ENCODE data around the gene UACA. TPM values are rescaled to one million over a fixed set of nuclear protein-coding genes. Genes with fewer than 3 reads are reported as not detected.
"Not testable (repeated sequence)": the region's sequence is repeated elsewhere in the genome, so short reads cannot be mapped to it uniquely, and the experiment has no call there.

UACA gene
- total RNA-seq, 1 donor from 2014 or later, result 0.68 TPM

- H3K27me3 Mint-ChIP-seq, result peaks cover 14% of the 10 kb centered on the region
- H3K36me3 Mint-ChIP-seq (ENCODE audit: low read depth), result no peaks in the 10 kb centered on the region
- H3K27ac Mint-ChIP-seq, result no peak overlapping the region
- no peak overlapping the region for H3K4me3 Mint-ChIP-seq
- no peak for DNase-seq
- H3K4me1 Mint-ChIP-seq, result peaks cover 18% of the 10 kb centered on the region
- no peaks in the 10 kb centered on the region for H3K9me3 Mint-ChIP-seq
- intact Hi-C loops (cut with micrococcal nuclease), result no loop called here
These were observed 94.3 kb downstream of the UACA start for GRCh38 chr15:70669006-70669602.

GRCh38 chr15:70665599-70665998, 97.8 kb downstream of the UACA start:
- H3K27ac Mint-ChIP-seq, result no peak overlapping the region
- H3K4me3 Mint-ChIP-seq, result no peak overlapping the region
- H3K36me3 Mint-ChIP-seq (ENCODE audit: low read depth), result no peaks in the 10 kb centered on the region
- intact Hi-C loops (cut with micrococcal nuclease), result no loop called here
- peaks cover 15% of the 10 kb centered on the region for H3K27me3 Mint-ChIP-seq
- H3K9me3 Mint-ChIP-seq, result no peaks in the 10 kb centered on the region
- H3K4me1 Mint-ChIP-seq, result peaks cover 6% of the 10 kb centered on the region
- peak; percentile 39 for DNase-seq

GRCh38 chr15:70664494-70664893, 98.9 kb downstream of the UACA start:
- intact Hi-C loops (cut with micrococcal nuclease), result no loop called here

GRCh38 chr15:70663069-70663468, 100.3 kb downstream of the UACA start:
- H3K36me3 Mint-ChIP-seq (ENCODE audit: low read depth); H3K4me3 Mint-ChIP-seq; intact Hi-C loops (cut with micrococcal nuclease); DNase-seq; H3K9me3 Mint-ChIP-seq; H3K27ac Mint-ChIP-seq; H3K4me1 Mint-ChIP-seq: not testable (repeated sequence)
- H3K27me3 Mint-ChIP-seq, result peaks cover 11% of the 10 kb centered on the region

More at GRCh38 chr15:70664494-70664893, 98.9 kb downstream of the UACA start:
- H3K27me3 Mint-ChIP-seq, result peaks cover 9% of the 10 kb centered on the region
- H3K27ac Mint-ChIP-seq, result no peak overlapping the region
- no peaks in the 10 kb centered on the region for H3K36me3 Mint-ChIP-seq (ENCODE audit: low read depth)
- H3K4me3 Mint-ChIP-seq, result no peak overlapping the region
- DNase-seq, result peak; percentile 45
- peaks cover 6% of the 10 kb centered on the region for H3K4me1 Mint-ChIP-seq
- H3K9me3 Mint-ChIP-seq, result no peaks in the 10 kb centered on the region

- H3K4me1 Mint-ChIP-seq, result peaks cover 6% of the 10 kb centered on the region
- no peaks in the 10 kb centered on the region for H3K9me3 Mint-ChIP-seq
These were observed 103.7 kb downstream of the UACA start for GRCh38 chr15:70659662-70660061.

GRCh38 chr15:70658641-70659040, 104.7 kb downstream of the UACA start:
- no peaks in the 10 kb centered on the region for H3K9me3 Mint-ChIP-seq
- peaks cover 16% of the 10 kb centered on the region for H3K27me3 Mint-ChIP-seq
- DNase-seq, result no peak
- no peak overlapping the region for H3K27ac Mint-ChIP-seq
- H3K4me1 Mint-ChIP-seq, result peaks cover 6% of the 10 kb centered on the region
- intact Hi-C loops (cut with micrococcal nuclease), result no loop called here
- no peak overlapping the region for H3K4me3 Mint-ChIP-seq
- no peaks in the 10 kb centered on the region for H3K36me3 Mint-ChIP-seq (ENCODE audit: low read depth)

More at GRCh38 chr15:70659662-70660061, 103.7 kb downstream of the UACA start:
- H3K4me3 Mint-ChIP-seq, result no peak overlapping the region
- peaks cover 9% of the 10 kb centered on the region for H3K27me3 Mint-ChIP-seq
- no peaks in the 10 kb centered on the region for H3K36me3 Mint-ChIP-seq (ENCODE audit: low read depth)
- H3K27ac Mint-ChIP-seq, result no peak overlapping the region
- intact Hi-C loops (cut with micrococcal nuclease), result no loop called here
- DNase-seq, result peak; percentile 24

- H3K9me3 Mint-ChIP-seq, result no peaks in the 10 kb centered on the region
- no peaks in the 10 kb centered on the region for H3K4me1 Mint-ChIP-seq
- no peaks in the 10 kb centered on the region for H3K36me3 Mint-ChIP-seq (ENCODE audit: low read depth)
- peaks cover 26% of the 10 kb centered on the region for H3K27me3 Mint-ChIP-seq
- intact Hi-C loops (cut with micrococcal nuclease), result no loop called here
- H3K4me3 Mint-ChIP-seq, result no peak overlapping the region
- H3K27ac Mint-ChIP-seq, result no peak overlapping the region
- no peak for DNase-seq
These were observed 109.9 kb downstream of the UACA start for GRCh38 chr15:70653426-70653825.

GRCh38 chr15:70652341-70652740, 111.0 kb downstream of the UACA start:
- no peaks in the 10 kb centered on the region for H3K36me3 Mint-ChIP-seq (ENCODE audit: low read depth)
- peaks cover 31% of the 10 kb centered on the region for H3K27me3 Mint-ChIP-seq
- H3K4me3 Mint-ChIP-seq, result no peak overlapping the region
- H3K27ac Mint-ChIP-seq, result no peak overlapping the region
- no peaks in the 10 kb centered on the region for H3K4me1 Mint-ChIP-seq
- intact Hi-C loops (cut with micrococcal nuclease), result no loop called here
- H3K9me3 Mint-ChIP-seq, result no peaks in the 10 kb centered on the region
- DNase-seq, result no peak

- Mint-ChIP-seq H3K27ac (no peak overlapping the region), H3K9me3 (no peaks in the 10 kb centered on the region), H3K4me1 (no peaks in the 10 kb centered on the region), H3K4me3 (no peak overlapping the region), H3K27me3 (peaks cover 41% of the 10 kb centered on the region), H3K36me3 (ENCODE audit: low read depth) (no peaks in the 10 kb centered on the region)
- no peak for DNase-seq
- intact Hi-C loops (cut with micrococcal nuclease), result no loop called here
These were observed 112.0 kb downstream of the UACA start for GRCh38 chr15:70651303-70651845.

- intact Hi-C loops (cut with micrococcal nuclease), result no loop called here
- Mint-ChIP-seq H3K4me1 (no peaks in the 10 kb centered on the region), H3K27me3 (peaks cover 46% of the 10 kb centered on the region), H3K9me3 (no peaks in the 10 kb centered on the region), H3K4me3 (no peak overlapping the region), H3K36me3 (ENCODE audit: low read depth) (no peaks in the 10 kb centered on the region), H3K27ac (no peak overlapping the region)
- no peak for DNase-seq
These were observed 112.6 kb downstream of the UACA start for GRCh38 chr15:70650567-70651302.

- peaks cover 52% of the 10 kb centered on the region for H3K27me3 Mint-ChIP-seq
- H3K27ac Mint-ChIP-seq, result no peak overlapping the region
- H3K4me3 Mint-ChIP-seq, result no peak overlapping the region
- intact Hi-C loops (cut with micrococcal nuclease), result no loop called here
- DNase-seq, result no peak
- H3K4me1 Mint-ChIP-seq, result no peaks in the 10 kb centered on the region
- H3K36me3 Mint-ChIP-seq (ENCODE audit: low read depth), result no peaks in the 10 kb centered on the region
- H3K9me3 Mint-ChIP-seq, result no peaks in the 10 kb centered on the region
These were observed 116.0 kb downstream of the UACA start for GRCh38 chr15:70647396-70647795.

GRCh38 chr15:70646169-70646568, 117.2 kb downstream of the UACA start:
- Mint-ChIP-seq H3K9me3 (no peaks in the 10 kb centered on the region), H3K27ac (no peak overlapping the region), H3K4me1 (no peaks in the 10 kb centered on the region), H3K4me3 (no peak overlapping the region), H3K27me3 (peaks cover 48% of the 10 kb centered on the region), H3K36me3 (ENCODE audit: low read depth) (no peaks in the 10 kb centered on the region)
- intact Hi-C loops (cut with micrococcal nuclease), result no loop called here
- no peak for DNase-seq

GRCh38 chr15:70643783-70644125, 119.6 kb downstream of the UACA start:
- Mint-ChIP-seq H3K4me3 (no peak overlapping the region), H3K36me3 (ENCODE audit: low read depth) (no peaks in the 10 kb centered on the region), H3K4me1 (no peaks in the 10 kb centered on the region), H3K9me3 (no peaks in the 10 kb centered on the region), H3K27me3 (peaks cover 46% of the 10 kb centered on the region), H3K27ac (no peak overlapping the region)
- intact Hi-C loops (cut with micrococcal nuclease), result no loop called here
- no peak for DNase-seq

GRCh38 chr15:70643106-70643782, 120.1 kb downstream of the UACA start:
- Mint-ChIP-seq H3K9me3 (no peaks in the 10 kb centered on the region), H3K4me1 (no peaks in the 10 kb centered on the region), H3K27me3 (peaks cover 46% of the 10 kb centered on the region), H3K4me3 (no peak overlapping the region), H3K27ac (no peak overlapping the region), H3K36me3 (ENCODE audit: low read depth) (no peaks in the 10 kb centered on the region)
- no peak for DNase-seq
- intact Hi-C loops (cut with micrococcal nuclease), result no loop called here

All from activated CD4-positive, alpha-beta T cell treated with anti-CD3 and anti-CD28 coated beads, Interleukin-2, amount 10 ng/mL, durations not matched to agents 24 days and 14 days (primary cell).